Fibroblast of gingiva (primary cell): ENCODE results near the gene EIF3I.
A peak's percentile ranks its signal among the peaks of the same experiment; 100 is the strongest.
"Not testable (repeated sequence)": the region's sequence is repeated elsewhere in the genome, so short reads cannot be mapped to it uniquely, and the experiment has no call there.

Source experiments
- DNase-seq: peaks from one replicate; pipeline ENCODE4 v3.0.0-alpha.2; 2011; ENCODE audit warnings: low read depth

EIF3I gene

GRCh38 chr1:32232558-32233304 lies 10.5 kb downstream of the EIF3I start:
- no peak for DNase-seq

GRCh38 chr1:32234792-32235191 lies 12.6 kb downstream of the EIF3I start:
- DNase-seq, result no peak

GRCh38 chr1:32239337-32239736 lies 17.1 kb downstream of the EIF3I start:
- no peak for DNase-seq

- DNase-seq, result no peak
Measured at GRCh38 chr1:32239790-32240139, 17.6 kb downstream of the EIF3I start.

GRCh38 chr1:32240140-32240951 lies 18.1 kb downstream of the EIF3I start:
- DNase-seq, result peak; percentile 57

- DNase-seq, result peak; percentile 34
Measured at GRCh38 chr1:32241001-32241763, 19.0 kb downstream of the EIF3I start.

- no peak for DNase-seq
Measured at GRCh38 chr1:32242341-32242851, 20.2 kb downstream of the EIF3I start.

- DNase-seq, result peak; percentile 83
Measured at GRCh38 chr1:32246888-32247273, 24.7 kb downstream of the EIF3I start, which contains the start of gene FAM167B. FAM167B (plus strand) TSS chr1:32247222; CDS start chr1:32247422, 200 bp downstream.

GRCh38 chr1:32247452-32247851 lies 25.2 kb downstream of the EIF3I start:
- no peak for DNase-seq

GRCh38 chr1:32247983-32248889 lies 26.0 kb downstream of the EIF3I start:
- DNase-seq, result peak; percentile 57

- no peak for DNase-seq
Measured at GRCh38 chr1:32249831-32250525, 27.8 kb downstream of the EIF3I start.

GRCh38 chr1:32250893-32251716 lies 28.9 kb downstream of the EIF3I start, which contains the start of gene LCK:
LCK (plus strand) TSS chr1:32251265; CDS start chr1:32274330, 23,065 bp downstream.
- no peak for DNase-seq

GRCh38 chr1:32255072-32256071 lies 33.2 kb downstream of the EIF3I start:
- DNase-seq, result no peak

GRCh38 chr1:32256473-32257226 lies 34.4 kb downstream of the EIF3I start:
- no peak for DNase-seq

- no peak for DNase-seq
Measured at GRCh38 chr1:32257227-32257508, 35.0 kb downstream of the EIF3I start.

- not testable (repeated sequence) for DNase-seq
Measured at GRCh38 chr1:32263236-32263593, 41.0 kb downstream of the EIF3I start.

- no peak for DNase-seq
Measured at GRCh38 chr1:32263744-32264143, 41.5 kb downstream of the EIF3I start.

- DNase-seq, result no peak
Measured at GRCh38 chr1:32265846-32266245, 43.6 kb downstream of the EIF3I start.
